ENCODE measurements around the gene HEYL.

GRCh38 chr1:39681294-39681693 is 41.9 kb upstream of the HEYL start:
- TF ChIP-seq, protein P1, sequence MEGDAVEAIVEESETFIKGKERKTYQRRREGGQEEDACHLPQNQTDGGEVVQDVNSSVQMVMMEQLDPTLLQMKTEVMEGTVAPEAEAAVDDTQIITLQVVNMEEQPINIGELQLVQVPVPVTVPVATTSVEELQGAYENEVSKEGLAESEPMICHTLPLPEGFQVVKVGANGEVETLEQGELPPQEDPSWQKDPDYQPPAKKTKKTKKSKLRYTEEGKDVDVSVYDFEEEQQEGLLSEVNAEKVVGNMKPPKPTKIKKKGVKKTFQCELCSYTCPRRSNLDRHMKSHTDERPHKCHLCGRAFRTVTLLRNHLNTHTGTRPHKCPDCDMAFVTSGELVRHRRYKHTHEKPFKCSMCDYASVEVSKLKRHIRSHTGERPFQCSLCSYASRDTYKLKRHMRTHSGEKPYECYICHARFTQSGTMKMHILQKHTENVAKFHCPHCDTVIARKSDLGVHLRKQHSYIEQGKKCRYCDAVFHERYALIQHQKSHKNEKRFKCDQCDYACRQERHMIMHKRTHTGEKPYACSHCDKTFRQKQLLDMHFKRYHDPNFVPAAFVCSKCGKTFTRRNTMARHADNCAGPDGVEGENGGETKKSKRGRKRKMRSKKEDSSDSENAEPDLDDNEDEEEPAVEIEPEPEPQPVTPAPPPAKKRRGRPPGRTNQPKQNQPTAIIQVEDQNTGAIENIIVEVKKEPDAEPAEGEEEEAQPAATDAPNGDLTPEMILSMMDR (IDR thresholded peaks at IDR 0.05): no peak
- TF ChIP-seq POLR2A (IDR thresholded peaks at IDR 0.05): no peak
